Activated CD4-positive, CD25-positive, alpha-beta regulatory T cell treated with anti-CD3 and anti-CD28 coated beads, Interleukin-2, amount 50 U/mL, for 72 hours (primary cell): ENCODE measurements around the gene NELFB.
"Not testable (repeated sequence)": the region's sequence is repeated elsewhere in the genome, so short reads cannot be mapped to it uniquely, and the experiment has no call there.

ENCODE experiments used
- DNase-seq: peaks from one replicate; pipeline ENCODE4 v3.0.0; 2021

NELFB gene

DNA sequence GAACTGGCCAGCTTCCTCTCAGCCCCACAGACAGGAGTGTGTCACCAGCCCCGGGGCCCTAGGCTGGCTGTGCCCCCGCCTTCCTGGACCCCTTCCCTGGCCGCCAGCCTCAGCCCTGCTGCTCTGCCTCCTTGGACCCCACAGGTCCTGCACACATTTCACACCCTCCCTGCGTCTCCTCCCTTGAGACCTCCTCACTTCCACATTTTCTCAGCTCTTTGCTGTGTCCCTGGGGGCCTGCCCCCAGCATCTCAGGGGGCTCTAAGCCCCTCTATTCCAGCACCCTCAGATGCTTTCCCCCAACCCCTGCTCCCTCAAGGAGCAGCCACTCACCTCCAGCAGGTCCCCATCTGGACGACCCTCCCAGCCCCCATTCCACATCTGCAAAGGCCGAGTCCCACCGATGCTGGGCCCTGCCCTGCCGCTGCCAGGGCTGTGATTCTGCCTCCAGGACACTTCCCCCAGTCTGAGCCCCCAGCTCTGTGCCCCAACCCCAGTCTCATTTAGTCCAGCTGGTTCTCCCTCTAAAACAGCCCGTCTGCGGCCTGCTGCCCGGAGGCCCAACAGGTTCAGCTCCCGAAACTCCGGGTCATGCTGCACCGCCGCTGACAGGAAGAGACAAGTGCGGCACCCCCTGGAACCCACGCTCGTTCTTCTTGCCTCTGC, 20.2 kb upstream of the NELFB start:
- DNase-seq: no peak

DNA sequence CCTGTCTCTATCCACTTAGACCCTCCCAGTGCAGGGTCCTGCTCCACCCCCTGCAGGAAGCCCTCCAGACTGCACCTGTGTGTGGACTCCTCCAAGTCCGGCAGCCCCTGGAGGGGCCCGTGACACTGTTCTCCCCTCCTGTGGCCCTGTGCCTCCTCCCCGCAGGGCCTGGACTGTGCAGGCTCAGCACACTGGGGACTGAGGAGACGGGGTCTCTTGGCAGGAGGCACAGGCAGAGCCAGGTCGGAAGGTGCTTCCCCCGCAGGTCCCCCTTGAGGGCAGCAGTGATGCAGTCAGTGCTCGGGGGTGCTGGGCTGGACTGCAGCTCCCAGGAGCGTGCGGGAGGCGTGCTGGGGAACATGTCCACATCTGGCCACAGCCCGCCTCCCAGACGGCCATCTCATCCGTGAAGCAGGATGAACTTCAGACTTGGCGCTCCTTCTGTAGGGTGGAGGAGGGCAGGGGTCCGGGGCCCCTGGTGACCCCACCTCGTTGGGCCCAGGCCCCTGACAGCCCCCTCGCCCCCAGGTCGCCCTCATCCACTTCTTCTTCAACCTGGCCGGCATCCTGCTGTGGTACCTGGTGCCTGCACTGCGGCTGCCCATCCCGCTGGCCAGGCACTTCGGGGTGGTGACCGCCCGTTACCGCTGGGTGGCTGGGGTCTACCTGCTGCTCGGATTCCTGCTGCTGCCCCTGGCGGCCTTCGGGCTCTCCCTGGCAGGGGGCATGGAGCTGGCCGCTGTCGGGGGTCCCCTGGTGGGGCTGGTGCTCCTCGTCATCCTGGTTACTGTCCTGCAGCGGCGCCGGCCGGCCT, 19.5 kb upstream of the NELFB start:
- DNase-seq: no peak

DNA sequence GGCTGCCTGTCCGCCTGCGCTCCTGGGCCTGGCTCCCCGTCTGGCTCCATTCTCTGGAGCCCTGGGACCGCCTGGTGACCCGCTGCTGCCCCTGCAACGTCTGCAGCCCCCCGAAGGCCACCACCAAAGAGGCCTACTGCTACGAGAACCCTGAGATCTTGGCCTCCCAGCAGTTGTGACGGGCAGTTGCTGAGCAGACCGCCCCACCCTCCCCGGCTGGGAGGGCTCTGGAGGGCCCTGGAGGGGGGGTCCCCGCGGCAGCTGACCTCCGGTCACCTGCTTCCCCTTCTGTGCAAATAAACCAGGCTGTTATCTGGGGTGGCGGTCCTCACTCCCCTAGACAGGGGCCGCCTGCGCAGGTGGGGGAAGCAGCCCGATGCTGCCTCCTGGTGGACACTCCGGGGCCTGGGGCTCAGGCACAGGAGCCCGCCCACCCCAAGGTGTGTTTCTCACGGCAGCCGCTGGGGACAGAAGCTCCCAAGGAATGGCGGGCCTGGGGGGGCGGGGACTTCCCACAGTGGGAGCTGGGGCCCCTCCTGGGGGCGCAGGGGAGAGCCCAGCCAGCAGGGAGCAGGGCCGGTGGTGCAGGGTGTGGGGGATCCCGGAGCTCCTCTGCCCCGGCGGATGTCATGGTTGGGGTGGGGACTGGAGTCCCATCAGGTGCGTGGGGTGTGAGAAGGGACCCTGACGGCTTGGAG, 18.7 kb upstream of the NELFB start:
- peak; percentile 91 for DNase-seq

GRCh38 chr9:137236936-137237421, 18.1 kb upstream of the NELFB start:
- DNase-seq: no peak

DNA sequence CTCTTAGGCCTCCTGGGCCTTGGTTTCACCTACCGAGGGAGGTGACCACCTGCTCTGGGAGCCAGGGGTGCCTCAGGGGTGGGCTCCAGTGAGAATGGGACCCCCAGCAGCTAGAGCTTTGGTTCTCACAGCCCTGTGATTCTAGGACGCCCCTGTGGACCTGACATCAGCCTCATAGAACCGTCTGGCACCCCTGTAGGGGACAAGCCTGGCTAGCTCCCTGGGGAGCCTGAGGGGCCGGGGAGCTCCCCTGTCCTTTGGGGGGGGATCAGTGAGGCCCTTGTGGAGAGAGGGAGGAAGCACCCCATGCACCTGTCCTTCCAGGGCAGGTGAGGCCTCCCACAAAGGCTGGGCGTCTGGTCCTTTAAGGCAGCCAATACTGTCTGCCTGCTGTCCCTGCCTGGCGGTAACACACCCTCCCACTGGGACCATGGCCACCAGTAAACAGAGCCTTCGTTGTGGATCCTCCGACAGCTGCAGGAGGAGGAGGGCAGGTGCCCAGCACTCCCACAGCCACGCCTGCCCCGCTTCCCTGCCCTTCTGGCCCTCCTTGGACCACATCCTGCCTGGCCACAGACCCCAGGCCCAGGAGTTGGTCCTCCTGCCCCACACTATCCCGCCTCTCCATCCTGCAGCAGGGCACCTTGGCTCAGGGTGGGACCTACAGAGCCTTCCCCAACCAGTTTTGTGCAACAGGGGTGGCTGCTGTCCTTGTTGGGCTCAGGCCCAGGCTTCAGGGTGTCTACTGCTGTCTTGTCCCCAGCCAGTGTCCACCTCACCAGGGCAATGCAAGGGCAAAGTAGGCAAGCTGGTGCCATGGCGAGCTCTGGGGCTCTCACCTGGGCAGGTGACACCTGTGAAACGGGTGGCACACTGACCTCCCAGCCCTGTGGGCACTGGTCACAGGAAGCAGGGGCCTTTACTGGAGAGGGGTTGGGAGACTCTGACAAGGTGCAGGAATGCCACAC, 17.1 kb upstream of the NELFB start:
- DNase-seq: no peak

DNA sequence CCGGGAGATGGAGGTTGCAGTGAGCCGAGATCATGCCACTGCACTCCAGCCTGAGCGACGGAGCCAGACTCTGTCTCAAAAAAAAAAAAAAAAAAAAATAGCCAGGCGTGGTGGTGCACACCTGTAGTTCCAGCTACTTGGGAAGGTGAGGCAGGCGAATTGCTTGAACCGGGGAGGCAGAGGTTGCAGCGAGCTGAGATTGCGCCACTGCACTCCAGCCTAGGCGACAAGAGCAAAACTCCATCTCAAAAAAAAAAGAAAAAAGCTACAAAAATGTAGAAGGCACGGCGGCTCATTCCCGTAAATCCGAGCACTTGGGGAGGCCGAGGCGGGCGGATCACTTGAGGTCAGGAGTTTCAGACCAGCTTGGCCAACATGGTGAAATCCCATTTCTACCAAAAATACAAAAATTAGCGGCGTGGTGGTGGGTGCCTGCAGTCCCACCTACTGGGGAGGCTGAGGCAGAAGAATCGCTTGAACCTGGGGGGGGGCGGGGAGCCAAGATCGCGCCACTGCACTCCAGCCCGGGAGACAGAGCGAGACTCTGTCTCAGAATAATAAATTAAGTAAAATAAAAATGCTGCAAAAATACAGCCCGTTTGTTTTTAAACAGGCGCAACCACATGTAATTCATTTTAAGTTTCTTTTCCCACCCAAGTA, 15.5 kb upstream of the NELFB start:
- not testable (repeated sequence) for DNase-seq

DNA sequence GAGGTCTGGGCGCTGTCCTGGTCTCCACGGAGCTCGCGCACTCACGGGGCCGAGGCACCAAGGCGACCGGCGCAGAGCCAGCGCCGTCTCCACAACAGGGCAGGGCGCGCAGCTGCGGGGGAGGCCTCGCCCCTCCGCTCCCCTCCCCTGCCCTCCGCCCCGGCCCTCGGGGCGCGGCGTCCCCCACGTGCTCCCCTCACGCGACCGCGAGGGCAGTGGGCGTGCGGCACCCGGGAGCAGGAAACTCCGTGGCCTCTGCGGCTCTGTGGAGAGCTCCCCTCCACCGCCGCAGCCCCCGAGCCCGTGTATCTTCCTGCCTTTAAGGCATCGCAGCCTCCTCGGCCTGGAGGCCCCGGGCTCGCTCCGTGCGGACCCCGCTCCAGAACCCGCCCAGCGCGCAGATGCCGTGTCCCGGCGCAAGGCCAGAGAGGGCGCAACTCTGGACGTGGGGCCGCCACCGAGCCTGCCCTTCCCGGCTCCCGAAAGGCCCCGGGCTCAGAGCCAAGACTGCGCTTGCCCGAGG, 14.7 kb upstream of the NELFB start:
- DNase-seq: peak; percentile 73

GRCh38 chr9:137240841-137241489, 14.2 kb upstream of the NELFB start, which contains the start of gene TUBB4B:
TUBB4B (plus strand) TSS chr9:137241287; CDS start chr9:137241361, 74 bp downstream.
- DNase-seq: peak; percentile 94

- peak; percentile 72 for DNase-seq
Measured at GRCh38 chr9:137241490-137242268, 13.4 kb upstream of the NELFB start.

- DNase-seq: no peak
Measured at GRCh38 chr9:137242269-137243203, 12.6 kb upstream of the NELFB start.

DNA sequence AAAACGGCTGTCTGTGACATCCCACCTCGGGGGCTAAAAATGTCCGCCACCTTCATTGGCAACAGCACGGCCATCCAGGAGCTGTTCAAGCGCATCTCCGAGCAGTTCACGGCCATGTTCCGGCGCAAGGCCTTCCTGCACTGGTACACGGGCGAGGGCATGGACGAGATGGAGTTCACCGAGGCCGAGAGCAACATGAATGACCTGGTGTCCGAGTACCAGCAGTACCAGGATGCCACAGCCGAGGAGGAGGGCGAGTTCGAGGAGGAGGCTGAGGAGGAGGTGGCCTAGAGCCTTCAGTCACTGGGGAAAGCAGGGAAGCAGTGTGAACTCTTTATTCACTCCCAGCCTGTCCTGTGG, 11.9 kb upstream of the NELFB start:
- DNase-seq: not testable (repeated sequence)

GRCh38 chr9:137243626-137244485, 11.3 kb upstream of the NELFB start:
- DNase-seq: no peak

DNA sequence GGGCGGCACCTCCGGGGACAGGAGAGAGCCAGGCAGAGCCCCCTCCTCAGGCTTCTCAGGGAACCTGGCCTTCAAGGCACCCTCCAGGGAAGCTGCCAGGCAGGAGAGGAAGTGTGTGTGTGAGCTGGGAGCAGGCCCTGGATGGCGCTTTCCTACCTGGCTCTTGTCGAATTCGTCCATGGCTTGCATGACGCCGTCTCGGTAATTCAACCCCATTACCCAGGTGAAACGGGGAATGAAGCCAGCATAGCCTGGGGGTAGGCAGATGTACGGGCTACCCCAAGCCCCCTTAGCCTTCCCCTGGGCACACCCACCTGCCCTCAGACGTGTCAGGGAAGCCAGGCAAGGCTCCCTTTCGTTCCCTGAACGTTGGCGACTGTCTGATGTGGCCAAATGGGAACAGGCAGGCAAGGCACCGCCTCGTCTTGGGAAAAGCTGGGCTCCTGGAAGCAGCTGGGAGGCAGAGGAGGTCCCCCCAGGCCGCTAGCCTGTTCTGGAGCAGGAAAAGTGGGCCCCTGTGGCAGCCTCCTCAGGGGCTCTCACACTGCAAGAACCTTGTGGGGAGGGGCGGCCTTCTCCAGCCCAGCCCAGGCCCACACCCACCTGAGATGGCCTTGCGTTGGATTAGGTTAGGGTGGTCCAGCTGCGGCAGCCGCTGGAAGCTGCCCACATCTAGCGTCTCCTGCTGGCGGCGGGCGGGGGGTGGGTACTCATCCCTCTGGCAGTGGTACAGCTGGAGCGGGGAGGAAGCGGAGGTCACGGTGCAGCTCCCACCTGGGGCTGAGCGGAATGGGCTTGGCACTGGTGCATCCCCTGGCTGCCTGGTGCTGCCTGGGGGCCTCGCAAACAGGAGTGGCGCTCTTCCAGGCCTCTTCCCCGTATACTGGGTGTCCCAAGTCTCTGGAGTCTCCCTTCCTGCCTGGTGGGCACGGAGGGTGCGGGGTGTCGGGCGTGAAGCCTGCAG, 10.4 kb upstream of the NELFB start:
- DNase-seq: no peak

DNA sequence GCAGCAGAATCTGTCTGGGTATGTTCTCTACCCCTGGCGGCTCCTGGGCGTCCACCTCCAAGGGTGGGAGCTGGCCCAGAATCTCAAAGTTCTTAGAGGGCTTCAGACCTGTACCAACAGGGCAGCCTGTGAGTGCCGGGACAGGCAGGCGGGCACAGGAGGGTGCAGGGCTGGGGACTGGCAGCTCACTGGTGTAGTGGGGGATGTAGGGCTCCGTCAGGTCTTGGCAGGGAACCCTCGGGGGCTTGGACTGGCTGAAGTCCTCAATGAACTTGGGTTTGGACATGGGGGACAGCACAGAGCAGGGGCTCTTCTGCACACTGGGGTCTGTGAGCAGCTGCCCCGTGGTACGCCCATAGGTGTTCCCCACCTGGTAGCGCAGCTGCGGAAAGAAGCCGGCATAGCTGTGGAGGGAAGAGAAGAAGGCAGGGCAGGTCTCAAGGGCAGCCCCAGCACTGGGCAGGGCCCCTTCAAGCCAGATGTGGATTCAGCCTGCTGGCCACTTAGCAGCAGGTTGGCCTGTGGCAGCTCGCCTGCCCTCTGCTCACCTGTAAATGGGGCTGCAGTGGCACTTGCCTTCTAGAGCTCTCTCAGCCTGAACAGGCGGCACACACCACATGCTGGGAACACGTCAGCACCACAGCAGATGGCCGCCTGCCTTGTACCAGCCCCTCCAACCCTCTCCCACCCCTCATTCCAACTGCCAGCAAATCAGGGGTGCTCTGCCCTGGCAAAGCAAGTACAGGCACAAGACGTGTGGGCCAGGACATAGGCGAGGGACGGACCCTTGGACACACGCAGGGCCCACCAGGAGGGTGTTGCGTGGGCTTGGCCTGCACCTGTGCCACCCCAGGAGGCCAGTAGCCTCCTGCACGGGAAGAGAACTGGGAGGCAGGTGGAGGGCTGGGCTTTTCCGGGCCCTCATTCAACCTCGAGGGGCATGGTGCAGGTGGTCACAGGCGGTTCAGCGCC, 9.4 kb upstream of the NELFB start:
- no peak for DNase-seq

DNA sequence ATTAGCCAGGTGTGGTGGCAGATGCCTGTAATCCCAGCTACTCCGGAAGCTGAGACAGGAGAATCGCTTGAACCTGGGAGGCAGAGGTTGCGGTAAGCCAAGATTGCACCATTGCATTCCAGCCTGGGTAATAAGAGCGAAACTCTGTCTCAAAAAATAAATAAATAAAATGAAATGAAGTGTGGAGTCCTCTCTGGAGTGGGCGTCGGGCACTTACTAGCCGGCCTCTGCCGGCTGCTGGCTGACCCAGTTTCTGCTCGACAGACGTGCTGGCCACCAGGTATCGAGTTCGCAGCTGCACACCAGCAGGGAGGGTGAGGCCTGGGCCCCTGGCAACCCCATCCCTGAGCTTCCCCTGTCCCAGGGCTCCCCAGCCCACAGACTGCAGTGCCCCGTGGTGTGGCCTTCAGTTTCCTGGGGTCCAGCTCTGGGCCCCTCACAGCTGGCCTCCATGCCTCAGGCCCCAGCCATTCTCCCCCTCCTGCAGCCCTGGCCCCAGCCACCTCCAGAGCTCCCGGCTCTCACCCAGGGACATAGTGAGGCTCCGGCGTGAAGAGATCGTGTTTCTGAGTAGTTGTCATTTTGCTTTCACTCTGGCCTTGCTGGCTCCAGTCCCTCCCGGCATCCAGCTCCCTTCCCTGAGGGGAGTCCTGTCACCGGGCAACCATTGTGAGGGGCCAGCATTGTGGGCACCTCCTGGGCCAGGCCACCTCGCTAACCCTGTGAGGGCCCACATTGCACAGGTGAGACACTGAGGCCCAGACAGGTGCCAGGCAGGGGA, 7.8 kb upstream of the NELFB start:
- DNase-seq: no peak
